ENCODE measurements around the gene MCM8.

GRCh38 chr20:5989539-5989938 is 39.1 kb downstream of the MCM8 start:
- no peak for TF ChIP-seq CTCF (IDR thresholded peaks at IDR 0.05)
- no peak for TF ChIP-seq EZH2 (IDR thresholded peaks at IDR 0.05; ENCODE audit: borderline replicate concordance, insufficient read depth, low read depth, low read length, poor library complexity, severe bottlenecking)
